Duodenal mucosa (tissue), 2 donors: ENCODE measurements around the gene ST13.
"Not testable (repeated sequence)": the region's sequence is repeated elsewhere in the genome, so short reads cannot be mapped to it uniquely, and the experiment has no call there.

Experiments used
- H3K27ac ChIP-seq: one replicate; pipeline ENCODE4 v1.7.0; 2013; ENCODE audit warnings: low read depth, low read length
- H3K27me3 ChIP-seq, 2 donors: one replicate each; pipeline ENCODE4 v1.7.0; 2013; ENCODE audit warnings: low read length in 2 of 2, control low read depth in 1 of 2; ENCODE audit not compliant: insufficient read depth in 2 of 2, control insufficient read depth in 1 of 2
- H3K36me3 ChIP-seq, 2 donors: one replicate each; pipeline ENCODE4 v1.7.0; 2013; ENCODE audit warnings: low read length in 2 of 2, control low read depth in 1 of 2; ENCODE audit not compliant: insufficient read depth in 2 of 2, control insufficient read depth in 1 of 2
- H3K4me1 ChIP-seq, 2 donors: one replicate each; pipeline ENCODE4 v1.7.0; 2013; ENCODE audit warnings: low read length in 2 of 2, control low read depth in 1 of 2; ENCODE audit not compliant: insufficient read depth in 2 of 2, control insufficient read depth in 1 of 2
- H3K4me3 ChIP-seq, 2 donors: one replicate each; pipeline ENCODE4 v1.7.0; 2013; ENCODE audit warnings: low read length in 2 of 2, low read depth in 1 of 2
- H3K9ac ChIP-seq, 2 donors: one replicate each; pipeline ENCODE4 v1.7.0; 2013; ENCODE audit warnings: low read length in 2 of 2, low read depth in 1 of 2
- H3K9me3 ChIP-seq, 2 donors: one replicate each; pipeline ENCODE4 v1.7.0; 2013; ENCODE audit warnings: low read length in 2 of 2, control low read depth in 1 of 2; ENCODE audit not compliant: control insufficient read depth in 1 of 2

ST13 gene

DNA sequence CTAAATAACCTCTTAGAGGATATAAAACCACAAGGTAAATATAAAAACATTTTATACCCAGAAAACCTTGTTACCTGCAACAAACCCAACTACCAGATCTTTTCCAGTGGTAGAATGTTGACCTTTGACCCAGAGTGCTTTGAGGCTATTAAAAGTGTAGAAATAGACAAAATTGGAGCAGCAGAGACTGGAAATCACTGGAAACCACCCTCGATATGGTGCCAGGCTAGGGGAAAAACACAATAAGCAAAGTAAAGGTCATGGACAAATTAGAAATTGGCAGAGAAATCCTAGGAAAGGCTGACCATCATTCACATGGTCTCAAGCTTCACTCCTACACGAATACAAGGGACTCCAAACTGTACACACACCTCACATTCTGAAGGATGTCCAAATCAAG is 64.0 kb downstream of the ST13 start:
- H3K9ac ChIP-seq: no peak overlapping the region
- H3K36me3 ChIP-seq: peaks cover 0 to 13% of the 10 kb centered on the region in 2 donors
- H3K27ac ChIP-seq: no peak overlapping the region
- H3K27me3 ChIP-seq: no peaks in the 10 kb centered on the region
- H3K4me1 ChIP-seq: peaks cover 0 to 13% of the 10 kb centered on the region in 2 donors
- no peaks in the 10 kb centered on the region for H3K9me3 ChIP-seq
- no peak overlapping the region for H3K4me3 ChIP-seq

DNA sequence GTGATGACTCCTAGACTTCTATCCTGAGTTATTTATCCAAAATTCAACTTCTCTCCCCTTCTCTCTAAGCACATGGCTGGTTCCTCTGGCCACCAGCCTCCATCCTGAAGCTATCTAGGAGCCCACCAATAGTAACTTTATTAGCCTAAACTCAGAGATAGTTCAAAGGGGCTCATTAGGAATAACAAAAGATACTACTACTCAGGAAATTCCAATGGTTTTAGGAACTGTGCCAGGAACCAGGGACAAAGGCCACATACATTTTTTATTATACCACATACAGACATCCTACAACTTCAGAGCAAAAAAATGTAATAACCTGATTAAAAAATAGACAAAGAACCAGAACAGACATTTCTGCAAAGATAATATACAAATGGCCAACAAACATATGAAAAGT is 65.2 kb downstream of the ST13 start:
- Histone ChIP-seq H3K36me3 (peaks cover 5 to 20% of the 10 kb centered on the region in 2 donors), H3K4me3 (no peak overlapping the region), H3K27me3 (no peaks in the 10 kb centered on the region), H3K9ac (no peak overlapping the region), H3K27ac (no peak overlapping the region), H3K9me3 (no peaks in the 10 kb centered on the region), H3K4me1 (peaks cover 0 to 13% of the 10 kb centered on the region in 2 donors)

DNA sequence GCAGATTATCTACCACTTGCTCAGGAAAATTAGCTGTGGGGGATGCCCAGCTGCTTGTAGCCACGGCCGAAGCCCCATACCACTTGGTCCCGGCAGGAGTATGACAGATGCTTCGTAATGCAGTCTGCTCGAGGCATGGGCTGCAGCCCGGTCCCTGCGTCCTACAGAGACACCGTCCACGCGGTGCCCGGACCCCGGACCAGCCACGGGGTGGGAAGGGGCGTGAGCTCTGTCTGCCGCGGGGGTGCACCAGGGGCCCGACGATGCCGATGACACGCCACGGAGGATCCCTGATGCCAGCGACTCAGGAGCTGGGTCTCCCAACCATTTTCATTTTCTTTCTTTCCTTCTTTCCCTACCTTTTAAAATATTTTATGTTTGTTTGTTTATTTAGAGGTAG is 67.3 kb downstream of the ST13 start:
- H3K9ac ChIP-seq: no peak overlapping the region

GRCh38 chr22:40782521-40782920 is 73.9 kb downstream of the ST13 start:
- H3K4me3 ChIP-seq: no peak overlapping the region
- H3K27me3 ChIP-seq: no peaks in the 10 kb centered on the region
- no peak overlapping the region for H3K9ac ChIP-seq
- H3K4me1 ChIP-seq: no peaks in the 10 kb centered on the region
- peaks cover 8 to 15% of the 10 kb centered on the region in 2 donors for H3K36me3 ChIP-seq
- no peaks in the 10 kb centered on the region for H3K9me3 ChIP-seq
- H3K27ac ChIP-seq: no peak overlapping the region

More for the DNA sequence above, 67.3 kb downstream of the ST13 start:
- H3K27ac ChIP-seq: no peak overlapping the region
- H3K36me3 ChIP-seq: peaks cover 5 to 20% of the 10 kb centered on the region in 2 donors
- H3K27me3 ChIP-seq: no peaks in the 10 kb centered on the region
- no peaks in the 10 kb centered on the region for H3K9me3 ChIP-seq
- H3K4me3 ChIP-seq: no peak overlapping the region
- peaks cover 0 to 13% of the 10 kb centered on the region in 2 donors for H3K4me1 ChIP-seq

GRCh38 chr22:40781749-40782148 is 74.7 kb downstream of the ST13 start:
- not testable (repeated sequence) for H3K27me3 ChIP-seq, H3K27ac ChIP-seq, H3K9ac ChIP-seq, H3K9me3 ChIP-seq, H3K4me3 ChIP-seq, H3K4me1 ChIP-seq
- H3K36me3 ChIP-seq: peaks cover 8 to 14% of the 10 kb centered on the region in 2 donors
